K562 (cell line): ENCODE measurements around the gene TKT. TPM values are rescaled to one million over a fixed set of nuclear protein-coding genes. Genes with fewer than 3 reads are reported as not detected.
A peak's percentile ranks its signal among the peaks of the same experiment; 100 is the strongest.

Experiments used
- ATAC-seq: fragments of 200-7000 bp; cut with Tn5 transposase; 3 replicates; pipeline ENCODE4 v1.9.1; 2020; ENCODE audit warnings: moderate library complexity
- BruUV-seq: library from RNA; stranded (reverse); fragments of 400-500 nt; replicated peaks from 2 replicates; lab custom pipeline; 2021; lab: Mats Ljungman, UMichigan
- CTCF ChIA-PET: fragments of 300-600 bp; formaldehyde crosslinking; extraction: SDS; loops from one replicate; lab custom pipeline; 2021; ENCODE audit warnings: low intra/inter-chr PET ratio; lab: Yijun Ruan, JAX
- POLR2A ChIA-PET: fragments of 300-600, 350-650 bp; sonication (Branson Sonifier 250); formaldehyde crosslinking; extraction: SDS; loops from one replicate; lab custom pipeline; 2021; ENCODE audit warnings: antibody characterized with exemption, inconsistent platforms; lab: Yijun Ruan, JAX
- DNase-seq, 4 experiments: peaks; one replicate each; pipeline versions ENCODE4 v3.0.0 to v3.0.0-alpha.2; 2011 to 2018; ENCODE audit warnings: low spot score in 3 of 4, mixed read lengths in 3 of 4; ENCODE audit errors: extremely low read depth in 1 of 4
- FAIRE-seq: peaks from 2 replicates; lab custom pipeline; 2011; peaks lifted over from hg19 to GRCh38; lab: Jason Lieb, UNC
- H2AFZ ChIP-seq: 2 replicates; pipeline ENCODE4 v1.6.0; 2011; ENCODE audit warnings: low read depth, low read length, control low read depth, inconsistent platforms
- H3K27ac ChIP-seq: fragments of 200-600 bp; 3 replicates; pipeline ENCODE4 v1.8.0; 2011; ENCODE audit warnings: low read depth, mild to moderate bottlenecking, control low read depth, inconsistent platforms, low read length, moderate library complexity, mixed read lengths; ENCODE audit errors: extremely low read depth
- H3K27me3 ChIP-seq, 2 experiments: fragments of 300-600 bp in 1 of 2; 2 replicates in 1 of 2; 3 replicates in 1 of 2; pipeline versions ENCODE4 v1.6.0 to v1.8.0; 2011; ENCODE audit warnings: inconsistent platforms in 2 of 2, low read length in 2 of 2, mild to moderate bottlenecking in 1 of 2, mixed read lengths in 1 of 2, moderate library complexity in 1 of 2; ENCODE audit not compliant: control insufficient read depth in 2 of 2, insufficient read depth in 2 of 2
- H3K36me3 ChIP-seq: fragments of 300-600 bp; 3 replicates; pipeline ENCODE4 v1.8.0; 2011; ENCODE audit warnings: mild to moderate bottlenecking, low read length, inconsistent platforms; ENCODE audit not compliant: control insufficient read depth, insufficient read depth
- H3K4me1 ChIP-seq, 2 experiments: fragments of 200-600 bp in 1 of 2; replicated peaks in 1 of 2; 2 replicates in 1 of 2; 3 replicates in 1 of 2; pipeline versions ENCODE4 v1.5.1 to v1.8.0; 2011; ENCODE audit warnings: inconsistent platforms in 2 of 2, low read length in 2 of 2, mild to moderate bottlenecking in 1 of 2, mixed read lengths in 1 of 2, moderate library complexity in 1 of 2; ENCODE audit not compliant: control insufficient read depth in 2 of 2, insufficient read depth in 2 of 2
- H3K4me2 ChIP-seq: 2 replicates; pipeline ENCODE4 v1.6.1; 2011; ENCODE audit warnings: low read length, control low read depth, inconsistent platforms, mixed read lengths; ENCODE audit not compliant: insufficient read depth
- H3K4me3 ChIP-seq: fragments of 200-600 bp; sonication (generic), shearing (Covaris generic); 2 replicates; pipeline ENCODE4 v1.5.1; 2016; ENCODE audit warnings: control low read depth, inconsistent platforms
- H3K79me2 ChIP-seq: fragments of 200-600 bp; 3 replicates; pipeline ENCODE4 v1.8.0; 2011; ENCODE audit warnings: low read length, inconsistent platforms; ENCODE audit not compliant: control insufficient read depth, insufficient read depth
- H3K9ac ChIP-seq, 2 experiments: 2 replicates each; pipeline versions ENCODE4 v1.6.0 to v1.6.1; 2011; ENCODE audit warnings: low read depth in 2 of 2, low read length in 2 of 2, control low read depth in 1 of 2, inconsistent platforms in 1 of 2, mild to moderate bottlenecking in 1 of 2, mixed read lengths in 1 of 2; ENCODE audit not compliant: insufficient read depth in 1 of 2
- H3K9me1 ChIP-seq: one replicate; pipeline ENCODE4 v1.6.0; 2011; ENCODE audit warnings: inconsistent platforms, mild to moderate bottlenecking, low read length, moderate library complexity; ENCODE audit not compliant: control insufficient read depth, insufficient read depth
- H3K9me3 ChIP-seq: replicated peaks from 2 replicates; pipeline ENCODE4 v1.5.1; 2011; ENCODE audit warnings: low read depth, low read length, inconsistent platforms; ENCODE audit not compliant: control insufficient read depth, insufficient read depth
- H4K20me1 ChIP-seq: replicated peaks from 2 replicates; pipeline ENCODE4 v1.6.1; 2011; ENCODE audit warnings: low read length, inconsistent platforms, mixed read lengths; ENCODE audit not compliant: control insufficient read depth, insufficient read depth
- ARHGAP35 ChIP-seq: fragments of 450-650 bp; IDR thresholded peaks from 2 replicates; pipeline ENCODE4 v1.6.1; 2018; ENCODE audit not compliant: partially characterized antibody
- ATF4 ChIP-seq: fragments of 450-650 bp; formaldehyde crosslinking; IDR thresholded peaks from 2 replicates; pipeline ENCODE4 v1.4.0; 2022; ENCODE audit warnings: mild to moderate bottlenecking, moderate library complexity
- BACH1 ChIP-seq: fragments of 200-800 bp; sonication (Bioruptor generic); IDR thresholded peaks from 2 replicates; pipeline ENCODE4 v1.6.1; 2016; ENCODE audit warnings: missing genetic modification characterization, missing compliant biosample characterization
- CCAR2 ChIP-seq: fragments of 200-400 bp; formaldehyde crosslinking; IDR thresholded peaks from 2 replicates; pipeline ENCODE4 v1.6.1; 2017; ENCODE audit warnings: mild to moderate bottlenecking, low read depth, low read length
- CREB5 ChIP-seq: fragments of 250-450 bp; sonication (Bioruptor Pico); IDR thresholded peaks from 2 replicates; pipeline ENCODE4 v1.5.0; 2020; ENCODE audit warnings: mild to moderate bottlenecking
- CXXC5 ChIP-seq: fragments of 250-450 bp; sonication (Bioruptor Pico); IDR thresholded peaks from 2 replicates; pipeline ENCODE4 v1.8.0; 2022; ENCODE audit warnings: inconsistent platforms, mild to moderate bottlenecking, moderate library complexity
- ESRRA ChIP-seq: fragments of 450-650 bp; IDR thresholded peaks from 2 replicates; pipeline ENCODE4 v1.6.1; 2014; ENCODE audit warnings: low read depth, mild to moderate bottlenecking, moderate library complexity, borderline replicate concordance
- FOXO4 ChIP-seq: fragments of 450-650 bp; formaldehyde crosslinking; IDR thresholded peaks from 2 replicates; pipeline ENCODE4 v1.4.0; 2020; ENCODE audit warnings: mild to moderate bottlenecking, moderate library complexity
- PHB2 ChIP-seq: fragments of 450-650 bp; IDR thresholded peaks from 2 replicates; pipeline ENCODE4 v1.6.1; 2017; ENCODE audit warnings: low read depth
- STAT5B ChIP-seq: fragments of 250-450 bp; sonication (Bioruptor Pico); IDR thresholded peaks from 2 replicates; pipeline ENCODE4 v1.8.0; 2021; ENCODE audit warnings: mild to moderate bottlenecking, inconsistent platforms
- TCFL5 ChIP-seq: fragments of 250-450 bp; sonication (Bioruptor Pico); conservative IDR thresholded peaks from 2 replicates; pipeline ENCODE4 v1.6.1; 2021; ENCODE audit warnings: mild to moderate bottlenecking, moderate library complexity, matching md5 sums
- WGBS: fragments of 100-300 bp; shearing (Covaris generic); methylation state at CpG from one replicate; pipeline ENCODE4 v1.1.6; 2016; ENCODE audit warnings: low coverage, mixed read lengths; ENCODE audit not compliant: insufficient coverage; ENCODE audit errors: missing lambda C conversion rate; 5-methylcytosine and 5-hydroxymethylcytosine counted together
- in situ Hi-C: fragments of 300-500 bp; cut with MboI; formaldehyde crosslinking; loops from 4 replicates; pipeline ENCODE4 v1.15.0; 2018; ENCODE audit warnings: inconsistent platforms, mixed read lengths
- intact Hi-C: fragments of 100-400 bp; cut with micrococcal nuclease; formaldehyde crosslinking; loops from 2 replicates; pipeline ENCODE4 v1.14.2; 2022
- polyA plus RNA-seq, 8 experiments: library from polyadenylated mRNA; depleted of rRNA in 4 of 8; stranded (reverse) in 5 of 8; unstranded in 3 of 8; fragments of >200 nt; fragmentation: Nextera tagmentation in 2 of 8; fragmentation: Illumina TruSeq in 1 of 8; extraction: Ambion mirVana in 2 of 8; extraction: Trizol in 1 of 8; gene quantifications; 2 replicates each; pipeline versions ENCODE4 v1.2.1 to v1.2.3, GENCODE V29; 2011 to 2014; ENCODE audit warnings: inconsistent platforms in 1 of 8, missing spikeins in 1 of 8
- total RNA-seq, 7 experiments: library from RNA; depleted of rRNA in 6 of 7; stranded (reverse); fragments of >200 nt in 6 of 7; fragmentation: Illumina TruSeq in 2 of 7; extraction: Trizol in 2 of 7; gene quantifications; 2 replicates each; pipeline versions ENCODE4 v1.2.1 to v1.2.3, GENCODE V29; 2011 to 2021; ENCODE audit warnings: low replicate concordance in 1 of 7

The TKT gene
- total and polyA plus RNA-seq, 9 of the 15 experiments (the other 6 are each of a cell fraction or from before 2014, with no cell fraction given): 58.1 to 401 (median 187) TPM

- no peak for ATAC-seq
- Histone ChIP-seq H3K27me3 (no peaks in the 10 kb centered on the region), H3K79me2 (no peaks in the 10 kb centered on the region), H3K4me3 (no peak overlapping the region), H4K20me1 (0 out of 2 replicates have a peak, but pooled peaks cover 5% of the 10 kb centered on the region), H3K4me2 (no peak overlapping the region), H3K27ac (no peak overlapping the region), H3K9me1 (no peaks in the 10 kb centered on the region), H3K9ac (peak overlapping the region in 1 of 2 experiments; percentile 17; a peak in 1 of 4 replicates), H2AFZ (no peak overlapping the region)
- in situ Hi-C loops: no loop called here
- 24% methylated on average over 2 of the region's 11 CpGs for WGBS
- no peak for DNase-seq
- POLR2A ChIA-PET: interaction anchor here (0.7 to 1.0 kb wide), 2 partner anchors 57 to 83 kb away, joined by 3 to 5 read pairs; no protein-coding TSS in a partner anchor
- CTCF ChIA-PET: interaction anchor here (0.6 kb wide), 1 partner anchor 58 kb away, joined by 3 read pairs; no protein-coding TSS in a partner anchor
- no peak for TF ChIP-seq ARHGAP35
- no peak for TF ChIP-seq PHB2
- TF ChIP-seq ESRRA: no peak
- TF ChIP-seq BACH1 (tag): no peak
- no peak for TF ChIP-seq TCFL5 (CRISPR knock-in tag)
- TF ChIP-seq ATF4 (CRISPR knock-in tag): no peak
- TF ChIP-seq CREB5 (CRISPR knock-in tag): no peak
- TF ChIP-seq CCAR2: no peak
- TF ChIP-seq CXXC5 (CRISPR knock-in tag): no peak
- TF ChIP-seq STAT5B: no peak
- TF ChIP-seq FOXO4 (CRISPR knock-in tag): no peak
- TF ChIP-seq, all 486 proteins: peak for 0
- Histone ChIP-seq H3K9me3 (no peaks in the 10 kb centered on the region), H3K36me3 (peaks cover 11% of the 10 kb centered on the region; the same call in 2 of the 3 replicates), H3K4me1 (peaks cover 9 to 19% of the 10 kb centered on the region in 2 experiments; a peak in 4 of 5 replicates)
- intact Hi-C loops: no loop called here
- FAIRE-seq: no peak
- BruUV-seq: no TSS peak
Measured at GRCh38 chr3:53193466-53194209, 62.2 kb downstream of the TKT start.
